ENCODE measurements around the gene GUCY2C.
A peak's percentile ranks its signal among the peaks of the same experiment; 100 is the strongest.

GUCY2C gene

DNA sequence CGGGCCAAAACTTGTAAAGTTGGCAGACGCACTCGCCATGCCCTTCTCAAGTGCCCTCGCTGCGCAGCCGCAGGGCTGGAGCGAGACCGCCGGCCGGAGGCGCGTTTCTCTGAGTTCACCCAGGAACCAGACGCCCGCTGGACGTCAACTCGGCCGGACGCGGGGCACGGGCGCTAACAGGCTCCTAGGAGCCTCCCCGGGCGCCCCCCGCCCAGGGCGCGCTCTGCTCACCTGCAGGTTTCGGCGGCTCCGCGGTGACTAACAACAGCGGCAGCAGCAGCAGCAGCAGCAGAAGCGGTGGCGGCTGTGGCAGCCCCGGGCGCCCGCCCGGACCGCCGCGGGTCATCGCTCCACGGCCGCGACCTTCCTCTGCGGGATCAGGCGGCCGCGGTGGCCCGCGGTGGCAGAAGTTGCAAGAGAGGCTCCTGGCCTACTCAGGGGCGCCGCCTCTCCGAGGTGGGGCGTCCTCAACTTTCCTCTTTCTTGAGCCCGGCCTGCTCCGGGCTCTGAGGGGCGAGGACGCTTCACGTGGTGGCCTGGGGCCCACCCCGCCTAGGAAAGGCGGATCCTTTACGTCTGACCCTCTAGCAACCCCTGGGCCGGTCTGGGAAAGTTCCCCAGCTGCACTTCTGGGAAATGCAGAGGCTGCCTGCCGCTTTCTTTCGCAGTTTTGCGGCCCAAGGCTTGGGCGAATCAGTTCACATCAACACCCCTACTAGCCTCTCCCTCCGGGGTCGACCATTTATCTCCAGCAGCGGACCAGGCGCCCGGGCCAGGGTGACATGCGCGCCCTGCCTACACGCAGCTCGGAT lies 128.8 kb downstream of the GUCY2C start, which contains the start of gene PLBD1:
Gene PLBD1 (minus strand): TSS at position 533 of the 812 bp plus-strand sequence. CDS start 187 bp downstream, at position 346.
- peak; percentile 42 for DNase-seq

DNA sequence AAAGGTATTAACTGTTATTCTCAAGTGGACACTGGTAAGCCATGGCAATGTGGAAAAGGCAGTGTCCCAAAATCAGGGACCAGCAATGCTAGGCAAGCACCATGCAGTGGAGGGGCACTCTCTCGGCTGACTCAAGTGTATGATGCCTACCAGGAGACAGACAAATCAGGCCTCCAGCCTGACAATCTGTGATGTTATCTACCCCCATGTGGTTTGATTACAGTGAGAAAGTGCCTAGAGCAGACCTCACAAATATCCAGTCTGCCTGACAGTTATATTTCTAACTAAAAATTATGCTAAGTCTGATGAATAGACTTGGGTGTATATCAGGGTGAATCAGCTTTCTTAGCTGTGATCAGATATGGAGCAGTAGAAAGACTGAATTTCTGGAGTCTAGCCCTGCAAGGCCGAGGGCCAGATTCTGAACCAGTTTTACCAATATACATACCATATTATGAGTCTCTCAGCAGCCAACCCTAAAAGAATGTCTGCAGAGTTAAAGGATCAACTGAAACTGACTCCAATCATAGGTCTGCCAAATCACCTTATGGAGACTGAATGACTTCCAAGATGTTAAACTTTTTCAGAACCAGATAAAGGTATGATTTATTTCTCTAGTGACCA lies 132.0 kb downstream of the GUCY2C start:
- DNase-seq: no peak

DNA sequence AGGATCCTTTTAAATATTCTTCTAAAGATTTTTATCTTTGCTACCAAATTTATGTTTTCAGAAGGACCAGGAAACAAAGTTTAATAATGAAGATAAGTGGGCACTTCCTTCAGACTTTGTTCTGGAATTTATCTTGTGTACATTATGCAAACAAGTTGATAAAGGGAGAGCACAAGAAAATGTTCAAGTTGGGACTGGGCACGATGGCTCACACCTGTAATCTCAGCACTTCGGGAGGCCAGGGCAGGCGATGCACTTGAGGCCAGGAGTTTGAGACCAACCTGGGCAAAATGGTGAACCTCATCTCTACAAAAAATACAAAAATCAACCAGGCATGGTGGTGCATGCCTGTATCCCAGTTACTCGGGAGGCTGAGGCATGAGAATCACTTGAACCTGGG lies 133.4 kb downstream of the GUCY2C start:
- no peak for DNase-seq

All from NCI-H510A treated with DMSO at 0.1 percent for 48 hours (cell line).